Endothelial cell (in vitro differentiated cells): Measurements from ENCODE around the gene PPP2R2B. TPM values are rescaled to one million over a fixed set of nuclear protein-coding genes. Genes with fewer than 3 reads are reported as not detected.
A peak's percentile ranks its signal among the peaks of the same experiment; 100 is the strongest.

ENCODE experiments used
- DNase-seq: peaks from one replicate; pipeline ENCODE4 v3.0.0; 2021; ENCODE audit warnings: low spot score
- H3K27ac Mint-ChIP-seq: one replicate; pipeline ENCODE4 v1.8.0; 2021; ENCODE audit warnings: mixed read lengths, inconsistent platforms; ENCODE audit not compliant: unreplicated experiment
- H3K27me3 Mint-ChIP-seq: one replicate; pipeline ENCODE4 v1.8.0; 2021; ENCODE audit warnings: mild to moderate bottlenecking, moderate library complexity, mixed read lengths, inconsistent platforms; ENCODE audit not compliant: unreplicated experiment
- H3K36me3 Mint-ChIP-seq: one replicate; pipeline ENCODE4 v1.8.0; 2021; ENCODE audit warnings: mild to moderate bottlenecking, low read depth, mixed read lengths, inconsistent platforms; ENCODE audit not compliant: unreplicated experiment
- H3K4me1 Mint-ChIP-seq: one replicate; pipeline ENCODE4 v1.8.0; 2021; ENCODE audit warnings: mild to moderate bottlenecking, mixed read lengths, inconsistent platforms; ENCODE audit not compliant: unreplicated experiment
- H3K4me3 Mint-ChIP-seq: one replicate; pipeline ENCODE4 v1.8.0; 2021; ENCODE audit warnings: mild to moderate bottlenecking, mixed read lengths, inconsistent platforms; ENCODE audit not compliant: unreplicated experiment
- H3K9me3 Mint-ChIP-seq: one replicate; pipeline ENCODE4 v1.8.0; 2021; ENCODE audit warnings: mixed read lengths, inconsistent platforms; ENCODE audit not compliant: unreplicated experiment
- CTCF ChIP-seq: fragments of 200-600 bp; sonication (generic); IDR thresholded peaks from one replicate; pipeline ENCODE4 v1.5.0; 2021; ENCODE audit warnings: antibody characterized with exemption; ENCODE audit not compliant: unreplicated experiment
- total RNA-seq: library from RNA; stranded (reverse); fragmentation: NEBNext Ultra II Directional; extraction: Animal tissue kit (Norgen Biotek cat#: 25700); gene quantifications from one replicate; pipeline ENCODE4 v1.2.1, GENCODE V29; 2021; ENCODE audit not compliant: unreplicated experiment

Gene PPP2R2B
- total RNA-seq, 1 donor from 2014 or later, result 0.59 TPM

GRCh38 chr5:146779211-146779869 lies 99.2 kb downstream of the PPP2R2B start:
- no peaks in the 10 kb centered on the region for H3K9me3 Mint-ChIP-seq
- H3K36me3 Mint-ChIP-seq, result no peaks in the 10 kb centered on the region
- H3K4me1 Mint-ChIP-seq, result no peaks in the 10 kb centered on the region
- no peaks in the 10 kb centered on the region for H3K27me3 Mint-ChIP-seq
- TF ChIP-seq CTCF, result no peak
- DNase-seq, result no peak
- H3K27ac Mint-ChIP-seq, result no peak overlapping the region
- H3K4me3 Mint-ChIP-seq, result no peak overlapping the region

GRCh38 chr5:146778795-146779194 lies 99.8 kb downstream of the PPP2R2B start:
- Mint-ChIP-seq H3K36me3 (no peaks in the 10 kb centered on the region), H3K4me3 (no peak overlapping the region), H3K27ac (peak overlapping the region; percentile 40), H3K9me3 (no peaks in the 10 kb centered on the region), H3K4me1 (no peaks in the 10 kb centered on the region), H3K27me3 (no peaks in the 10 kb centered on the region)
- TF ChIP-seq CTCF, result no peak
- DNase-seq, result no peak

- no peak for TF ChIP-seq CTCF
- Mint-ChIP-seq H3K27me3 (no peaks in the 10 kb centered on the region), H3K4me3 (no peak overlapping the region), H3K9me3 (no peaks in the 10 kb centered on the region), H3K27ac (no peak overlapping the region), H3K4me1 (no peaks in the 10 kb centered on the region), H3K36me3 (no peaks in the 10 kb centered on the region)
- DNase-seq, result no peak
These were observed 100.3 kb downstream of the PPP2R2B start for GRCh38 chr5:146778261-146778660.

- Mint-ChIP-seq H3K27ac (no peak overlapping the region), H3K4me3 (no peak overlapping the region), H3K36me3 (no peaks in the 10 kb centered on the region), H3K27me3 (no peaks in the 10 kb centered on the region), H3K4me1 (no peaks in the 10 kb centered on the region), H3K9me3 (no peaks in the 10 kb centered on the region)
- DNase-seq, result no peak
- no peak for TF ChIP-seq CTCF
These were observed 105.6 kb downstream of the PPP2R2B start for GRCh38 chr5:146772881-146773466.

- H3K4me1 Mint-ChIP-seq, result no peaks in the 10 kb centered on the region
- no peak overlapping the region for H3K4me3 Mint-ChIP-seq
- no peaks in the 10 kb centered on the region for H3K27me3 Mint-ChIP-seq
- H3K27ac Mint-ChIP-seq, result no peak overlapping the region
- no peaks in the 10 kb centered on the region for H3K9me3 Mint-ChIP-seq
- TF ChIP-seq CTCF, result no peak
- no peaks in the 10 kb centered on the region for H3K36me3 Mint-ChIP-seq
- DNase-seq, result no peak
These were observed 107.6 kb downstream of the PPP2R2B start for GRCh38 chr5:146770980-146771379.
